Trophoblast cell (in vitro differentiated cells and primary cell): ENCODE results near the gene SSH2.
A peak's percentile ranks its signal among the peaks of the same experiment; 100 is the strongest.

Experiments
- DNase-seq, 2 donors: peaks; one replicate each; pipeline ENCODE4 v3.0.0-alpha.2; 2016
- H2AFZ ChIP-seq: 2 replicates; pipeline ENCODE4 v1.6.1; 2013; ENCODE audit warnings: low read length, moderate library complexity, mild to moderate bottlenecking; ENCODE audit not compliant: insufficient read depth, poor library complexity
- H2AK5ac ChIP-seq: 2 replicates; pipeline ENCODE4 v1.6.1; 2013; ENCODE audit warnings: mild to moderate bottlenecking, low read length
- H2BK120ac ChIP-seq: 2 replicates; pipeline ENCODE4 v1.6.1; 2013; ENCODE audit warnings: low read length, mild to moderate bottlenecking, moderate library complexity; ENCODE audit not compliant: insufficient read depth, poor library complexity
- H2BK12ac ChIP-seq: 2 replicates; pipeline ENCODE4 v1.6.1; 2013; ENCODE audit warnings: mild to moderate bottlenecking, low read length, moderate library complexity
- H2BK5ac ChIP-seq: 2 replicates; pipeline ENCODE4 v1.6.1; 2013; ENCODE audit warnings: low read length, low read depth, moderate library complexity, mild to moderate bottlenecking; ENCODE audit not compliant: poor library complexity
- H3K14ac ChIP-seq: 2 replicates; pipeline ENCODE4 v1.6.1; 2013; ENCODE audit warnings: mild to moderate bottlenecking, low read length
- H3K18ac ChIP-seq: 2 replicates; pipeline ENCODE4 v1.6.1; 2013; ENCODE audit warnings: mild to moderate bottlenecking, low read length
- H3K23ac ChIP-seq: 2 replicates; pipeline ENCODE4 v1.6.1; 2013; ENCODE audit warnings: low read length
- H3K27ac ChIP-seq: 2 replicates; pipeline ENCODE4 v1.5.1; 2013; ENCODE audit warnings: low read depth, mild to moderate bottlenecking, inconsistent platforms, low read length, moderate library complexity
- H3K27me3 ChIP-seq: 2 replicates; pipeline ENCODE4 v1.6.1; 2013; ENCODE audit warnings: inconsistent platforms, mild to moderate bottlenecking, low read length, moderate library complexity; ENCODE audit not compliant: insufficient read depth
- H3K36me3 ChIP-seq, 2 experiments: 1 replicate in 1 of 2; 2 replicates in 1 of 2; pipeline ENCODE4 v1.6.1; 2013; ENCODE audit warnings: low read length in 2 of 2, mild to moderate bottlenecking in 2 of 2, moderate library complexity in 1 of 2; ENCODE audit not compliant: insufficient read depth in 2 of 2, control insufficient read depth in 1 of 2
- H3K4ac ChIP-seq: 2 replicates; pipeline ENCODE4 v1.6.1; 2013; ENCODE audit warnings: low read depth, mild to moderate bottlenecking, low read length, moderate library complexity
- H3K4me1 ChIP-seq, 2 experiments: 1 replicate in 1 of 2; 2 replicates in 1 of 2; pipeline ENCODE4 v1.6.1; 2013; ENCODE audit warnings: low read length in 2 of 2, mild to moderate bottlenecking in 2 of 2, moderate library complexity in 1 of 2; ENCODE audit not compliant: insufficient read depth in 2 of 2, control insufficient read depth in 1 of 2
- H3K4me2 ChIP-seq: 2 replicates; pipeline ENCODE4 v1.6.1; 2013; ENCODE audit warnings: inconsistent platforms, mild to moderate bottlenecking, low read length, moderate library complexity
- H3K4me3 ChIP-seq: 2 replicates; pipeline ENCODE4 v1.5.1; 2013; ENCODE audit warnings: mild to moderate bottlenecking, low read depth, low read length, inconsistent platforms
- H3K79me1 ChIP-seq: one replicate; pipeline ENCODE4 v1.6.1; 2013; ENCODE audit warnings: low read length
- H3K79me2 ChIP-seq: 2 replicates; pipeline ENCODE4 v1.6.1; 2013; ENCODE audit warnings: low read length, mild to moderate bottlenecking; ENCODE audit not compliant: control insufficient read depth, insufficient read depth, poor library complexity
- H3K9ac ChIP-seq: 2 replicates; pipeline ENCODE4 v1.6.1; 2013; ENCODE audit warnings: mild to moderate bottlenecking, low read length
- H3K9me3 ChIP-seq: 2 replicates; pipeline ENCODE4 v1.6.1; 2013; ENCODE audit warnings: low read depth, mild to moderate bottlenecking, control low read depth, inconsistent platforms, low read length; ENCODE audit not compliant: insufficient read depth
- H4K12ac ChIP-seq: 2 replicates; pipeline ENCODE4 v1.6.1; 2013; ENCODE audit warnings: low read depth, mild to moderate bottlenecking, low read length, moderate library complexity
- H4K8ac ChIP-seq: 2 replicates; pipeline ENCODE4 v1.6.1; 2013; ENCODE audit warnings: low read depth, mild to moderate bottlenecking, low read length, moderate library complexity
- H4K91ac ChIP-seq: one replicate; pipeline ENCODE4 v1.6.1; 2013; ENCODE audit warnings: low read depth, mild to moderate bottlenecking, low read length, moderate library complexity
- WGBS: extraction: QIAGEN DNeasy Blood & Tissue Kit; methylation state at CpG from one replicate; pipeline ENCODE4 v1.1.7; 2013; ENCODE audit warnings: missing lambda C conversion rate; ENCODE audit not compliant: insufficient read length, insufficient coverage; ENCODE audit errors: extremely low coverage; 5-methylcytosine and 5-hydroxymethylcytosine counted together

The SSH2 gene

DNA sequence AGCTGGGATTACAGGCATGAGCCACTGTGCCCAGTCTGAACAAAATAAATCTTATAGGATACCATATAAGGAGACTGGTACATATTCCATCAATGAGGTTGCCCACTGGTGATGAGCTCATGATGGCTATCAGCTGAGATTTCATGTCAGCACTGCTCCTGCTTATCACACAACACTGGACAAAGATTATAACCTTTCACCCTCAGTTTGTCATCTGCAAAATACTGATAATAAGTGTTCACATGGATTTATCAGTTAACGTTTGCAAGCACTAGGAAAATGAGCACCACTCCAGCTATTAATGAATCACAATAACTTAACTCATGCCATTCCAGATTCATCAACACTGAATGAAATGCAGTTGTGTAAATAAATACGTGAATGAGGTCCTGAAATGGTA lies 83.7 kb downstream of the SSH2 start:
- Histone ChIP-seq H2AK5ac (no peak overlapping the region), H3K23ac (no peak overlapping the region), H4K12ac (no peak overlapping the region), H3K27me3 (no peaks in the 10 kb centered on the region), H3K4ac (no peak overlapping the region), H3K4me1 (peaks cover 0 to 2% of the 10 kb centered on the region in 2 experiments), H3K14ac (no peak overlapping the region), H2BK5ac (no peak overlapping the region), H2BK120ac (no peak overlapping the region), H3K79me1 (no peaks in the 10 kb centered on the region), H2AFZ (no peak overlapping the region), H4K91ac (no peak overlapping the region), H2BK12ac (no peak overlapping the region), H3K9me3 (no peaks in the 10 kb centered on the region), H3K36me3 (no peaks in the 10 kb centered on the region), H4K8ac (no peak overlapping the region), H3K9ac (no peak overlapping the region), H3K79me2 (no peaks in the 10 kb centered on the region), H3K18ac (no peak overlapping the region), H3K4me3 (no peak overlapping the region), H3K4me2 (no peak overlapping the region), H3K27ac (no peak overlapping the region)
- WGBS: no CpG with 5 or more reads among the region's 2 CpGs
- DNase-seq: no peak

DNA sequence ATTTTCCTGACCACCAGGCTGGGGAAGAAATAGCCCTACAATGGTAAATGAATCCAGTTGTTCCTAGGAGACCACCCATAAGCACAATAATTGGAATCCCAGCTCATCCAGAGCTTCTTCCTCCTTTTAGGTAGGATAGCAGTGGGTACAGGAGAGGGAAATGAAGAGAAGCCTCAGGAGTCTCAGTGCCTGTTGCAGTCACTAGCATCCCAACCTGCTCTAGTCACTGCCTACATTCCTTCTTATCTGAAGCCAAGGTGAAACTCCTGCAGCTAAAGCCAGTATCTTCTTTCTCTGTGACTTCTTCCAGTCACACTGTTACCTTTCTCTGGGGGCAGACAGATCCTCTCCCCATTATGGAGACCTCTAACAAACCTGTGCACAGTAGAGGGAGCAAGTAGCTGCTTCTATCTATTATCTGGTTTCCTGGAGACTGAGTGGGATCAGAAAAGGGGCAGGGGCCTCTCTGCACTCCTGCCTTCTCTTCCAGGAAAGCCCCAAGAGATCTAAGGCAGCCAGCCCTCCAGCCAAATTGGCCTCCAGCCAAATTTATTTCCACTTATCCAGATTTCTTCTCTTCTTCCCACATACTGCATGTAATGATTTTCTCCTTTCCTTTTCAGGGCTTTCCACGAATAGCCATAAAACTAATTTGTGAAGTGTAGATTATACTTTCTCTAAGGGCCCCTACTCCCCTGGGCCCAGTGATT lies 85.5 kb downstream of the SSH2 start:
- Histone ChIP-seq H2BK5ac (no peak overlapping the region), H4K12ac (no peak overlapping the region), H3K14ac (no peak overlapping the region), H4K8ac (no peak overlapping the region), H2BK120ac (no peak overlapping the region), H3K9ac (no peak overlapping the region), H3K23ac (no peak overlapping the region), H3K18ac (no peak overlapping the region), H3K79me1 (no peaks in the 10 kb centered on the region), H3K36me3 (no peaks in the 10 kb centered on the region), H2BK12ac (no peak overlapping the region), H3K79me2 (no peaks in the 10 kb centered on the region), H2AFZ (no peak overlapping the region), H3K4me2 (no peak overlapping the region), H3K27ac (no peak overlapping the region), H3K9me3 (no peaks in the 10 kb centered on the region), H4K91ac (no peak overlapping the region), H3K4ac (no peak overlapping the region), H3K27me3 (no peaks in the 10 kb centered on the region), H2AK5ac (no peak overlapping the region), H3K4me3 (no peak overlapping the region), H3K4me1 (peaks cover 0 to 2% of the 10 kb centered on the region in 2 experiments)
- no CpG with 5 or more reads among the region's 1 CpG for WGBS
- DNase-seq: peak in 1 of 2 donors; percentile 28

- no peaks in the 10 kb centered on the region for H3K79me1 ChIP-seq
- no peak overlapping the region for H3K23ac ChIP-seq
- H2AFZ ChIP-seq: no peak overlapping the region
- H3K4me2 ChIP-seq: no peak overlapping the region
- H3K9ac ChIP-seq: no peak overlapping the region
- no peak overlapping the region for H2AK5ac ChIP-seq
- H3K18ac ChIP-seq: no peak overlapping the region
- H3K4me1 ChIP-seq: peaks cover 6% of the 10 kb centered on the region in 2 experiments
- H2BK120ac ChIP-seq: no peak overlapping the region
- no peak overlapping the region for H3K4ac ChIP-seq
- H3K9me3 ChIP-seq: no peaks in the 10 kb centered on the region
- no peak overlapping the region for H3K27ac ChIP-seq
- H4K91ac ChIP-seq: no peak overlapping the region
- H4K8ac ChIP-seq: no peak overlapping the region
- no peak overlapping the region for H3K4me3 ChIP-seq
- H3K36me3 ChIP-seq: no peaks in the 10 kb centered on the region
- DNase-seq: peak in 1 of 2 donors; percentile 30
- H2BK12ac ChIP-seq: no peak overlapping the region
- H3K79me2 ChIP-seq: no peaks in the 10 kb centered on the region
- H3K14ac ChIP-seq: no peak overlapping the region
- no peaks in the 10 kb centered on the region for H3K27me3 ChIP-seq
- no peak overlapping the region for H4K12ac ChIP-seq
- no peak overlapping the region for H2BK5ac ChIP-seq
Measured at GRCh38 chr17:29840884-29841283, 89.1 kb downstream of the SSH2 start.

- Histone ChIP-seq H3K18ac (no peak overlapping the region), H3K9me3 (no peaks in the 10 kb centered on the region), H3K27ac (no peak overlapping the region), H4K91ac (no peak overlapping the region), H3K4me1 (peaks cover 6% of the 10 kb centered on the region in 2 experiments), H4K8ac (no peak overlapping the region), H2AFZ (no peak overlapping the region), H3K4me3 (no peak overlapping the region), H2BK120ac (no peak overlapping the region), H3K36me3 (no peaks in the 10 kb centered on the region), H2AK5ac (no peak overlapping the region), H2BK12ac (no peak overlapping the region), H3K23ac (no peak overlapping the region), H3K79me1 (no peaks in the 10 kb centered on the region), H2BK5ac (no peak overlapping the region), H3K4me2 (no peak overlapping the region), H4K12ac (no peak overlapping the region), H3K9ac (no peak overlapping the region), H3K79me2 (no peaks in the 10 kb centered on the region), H3K14ac (no peak overlapping the region), H3K27me3 (no peaks in the 10 kb centered on the region), H3K4ac (no peak overlapping the region)
- WGBS: no CpG with 5 or more reads among the region's 1 CpG
- peak; percentile 84 to 92 for DNase-seq
Measured at GRCh38 chr17:29839656-29840055, 90.4 kb downstream of the SSH2 start.
